HEK293T (cell line): ENCODE measurements around the gene PLBD2.

Source experiments
- CTCF ChIA-PET: fragments of 350-600 bp; formaldehyde crosslinking; extraction: SDS; loops from one replicate; lab custom pipeline; 2021; ENCODE audit warnings: antibody characterized with exemption, inconsistent platforms; lab: Yijun Ruan, JAX
- POLR2A ChIA-PET: fragments of 350-600 bp; formaldehyde crosslinking; extraction: SDS; loops from one replicate; lab custom pipeline; 2020; ENCODE audit warnings: antibody characterized with exemption, inconsistent platforms; lab: Yijun Ruan, JAX
- DNase-seq: peaks from one replicate; pipeline ENCODE4 v3.0.0; 2012; ENCODE audit warnings: mixed read lengths; ENCODE audit errors: extremely low spot score
- ARNT ChIP-seq: fragments of 450-650 bp; IDR thresholded peaks from 2 replicates; pipeline ENCODE4 v1.6.1; 2017; ENCODE audit warnings: mild to moderate bottlenecking
- BHLHE40 ChIP-seq: fragments of 450-650 bp; IDR thresholded peaks from 2 replicates; pipeline ENCODE4 v1.6.1; 2016; ENCODE audit warnings: mild to moderate bottlenecking, moderate library complexity, borderline replicate concordance
- CTBP1 ChIP-seq: fragments of 450-650 bp; IDR thresholded peaks from 2 replicates; pipeline ENCODE4 v1.6.1; 2016; ENCODE audit warnings: borderline replicate concordance
- ELF4 ChIP-seq: fragments of 450-650 bp; IDR thresholded peaks from 2 replicates; pipeline ENCODE4 v1.6.1; 2017; ENCODE audit warnings: antibody characterized with exemption
- FOXA1 ChIP-seq: fragments of 450-650 bp; IDR thresholded peaks from 2 replicates; pipeline ENCODE4 v1.6.1; 2016; ENCODE audit warnings: mild to moderate bottlenecking
- FOXK2 ChIP-seq: fragments of 450-650 bp; IDR thresholded peaks from 2 replicates; pipeline ENCODE4 v1.6.1; 2016; ENCODE audit warnings: mild to moderate bottlenecking
- FOXM1 ChIP-seq: fragments of 450-650 bp; IDR thresholded peaks from 2 replicates; pipeline ENCODE4 v1.6.1; 2017; ENCODE audit warnings: mild to moderate bottlenecking, borderline replicate concordance
- HDGF ChIP-seq: fragments of 450-650 bp; IDR thresholded peaks from 2 replicates; pipeline ENCODE4 v1.6.1; 2017; ENCODE audit warnings: antibody characterized with exemption, borderline replicate concordance
- L3MBTL2 ChIP-seq: fragments of 450-650 bp; conservative IDR thresholded peaks from 2 replicates; pipeline ENCODE4 v1.6.1; 2016; ENCODE audit warnings: mild to moderate bottlenecking
- LEF1 ChIP-seq: fragments of 450-650 bp; IDR thresholded peaks from 2 replicates; pipeline ENCODE4 v1.6.1; 2017; ENCODE audit warnings: mild to moderate bottlenecking, borderline replicate concordance
- NFRKB ChIP-seq: fragments of 450-650 bp; IDR thresholded peaks from 2 replicates; pipeline ENCODE4 v1.6.1; 2016; ENCODE audit warnings: mild to moderate bottlenecking, moderate library complexity
- PKNOX1 ChIP-seq: fragments of 450-650 bp; IDR thresholded peaks from 2 replicates; pipeline ENCODE4 v1.6.1; 2016
- SP1 ChIP-seq: fragments of 450-650 bp; IDR thresholded peaks from 2 replicates; pipeline ENCODE4 v1.6.1; 2017
- SUZ12 ChIP-seq: fragments of 450-650 bp; IDR thresholded peaks from 2 replicates; pipeline ENCODE4 v1.6.1; 2016; ENCODE audit warnings: mild to moderate bottlenecking
- TARDBP ChIP-seq: fragments of 450-650 bp; IDR thresholded peaks from 2 replicates; pipeline ENCODE4 v1.6.1; 2016
- ZNF384 ChIP-seq: fragments of 450-650 bp; IDR thresholded peaks from 2 replicates; pipeline ENCODE4 v1.6.1; 2016

The PLBD2 gene

GRCh38 chr12:113384778-113385177, 26.4 kb downstream of the PLBD2 start:
- CTCF ChIA-PET: no interaction called here
- TF ChIP-seq ZNF384 (no peak), NFRKB (no peak), ARNT (no peak), FOXA1 (no peak)
- DNase-seq: no peak
- POLR2A ChIA-PET: no interaction called here

DNA sequence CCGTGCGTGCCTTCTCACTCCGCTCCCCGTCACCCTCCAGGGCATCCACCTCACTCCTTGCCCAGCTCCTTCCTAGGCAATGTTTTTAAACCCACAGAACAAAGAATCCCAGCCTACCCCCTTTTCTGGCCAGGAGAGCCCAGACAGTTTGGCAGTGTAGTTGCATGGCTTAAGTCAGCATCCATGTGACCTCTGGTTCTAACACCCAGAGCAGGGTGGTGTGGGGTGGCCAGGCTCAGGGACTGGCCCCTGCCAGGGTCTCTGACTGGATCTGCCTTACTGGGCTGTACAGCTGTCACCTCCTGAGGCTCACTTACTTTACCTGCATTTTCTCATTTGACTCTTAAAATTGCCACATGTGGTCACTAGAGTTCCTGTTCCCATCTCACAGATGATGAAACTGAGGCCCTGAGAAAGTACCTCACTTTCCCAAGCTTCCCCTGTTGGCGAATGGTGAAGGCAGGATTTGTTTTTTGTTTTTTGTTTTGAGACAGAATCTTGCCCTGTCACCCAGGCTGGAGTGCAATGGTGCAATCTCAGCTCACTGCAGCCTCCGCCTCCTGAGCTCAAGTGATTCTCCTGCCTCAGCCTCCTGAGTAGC, 27.0 kb downstream of the PLBD2 start:
- TF ChIP-seq L3MBTL2 (no peak), SP1 (no peak), NFRKB (no peak), TARDBP (no peak), ZNF384 (no peak), FOXA1 (no peak), FOXM1 (no peak), FOXK2 (no peak), BHLHE40 (no peak), PKNOX1 (no peak), CTBP1 (no peak), HDGF (no peak), ELF4 (no peak), LEF1 (no peak)
- CTCF ChIA-PET: no interaction called here
- DNase-seq: no peak
- POLR2A ChIA-PET: no interaction called here

DNA sequence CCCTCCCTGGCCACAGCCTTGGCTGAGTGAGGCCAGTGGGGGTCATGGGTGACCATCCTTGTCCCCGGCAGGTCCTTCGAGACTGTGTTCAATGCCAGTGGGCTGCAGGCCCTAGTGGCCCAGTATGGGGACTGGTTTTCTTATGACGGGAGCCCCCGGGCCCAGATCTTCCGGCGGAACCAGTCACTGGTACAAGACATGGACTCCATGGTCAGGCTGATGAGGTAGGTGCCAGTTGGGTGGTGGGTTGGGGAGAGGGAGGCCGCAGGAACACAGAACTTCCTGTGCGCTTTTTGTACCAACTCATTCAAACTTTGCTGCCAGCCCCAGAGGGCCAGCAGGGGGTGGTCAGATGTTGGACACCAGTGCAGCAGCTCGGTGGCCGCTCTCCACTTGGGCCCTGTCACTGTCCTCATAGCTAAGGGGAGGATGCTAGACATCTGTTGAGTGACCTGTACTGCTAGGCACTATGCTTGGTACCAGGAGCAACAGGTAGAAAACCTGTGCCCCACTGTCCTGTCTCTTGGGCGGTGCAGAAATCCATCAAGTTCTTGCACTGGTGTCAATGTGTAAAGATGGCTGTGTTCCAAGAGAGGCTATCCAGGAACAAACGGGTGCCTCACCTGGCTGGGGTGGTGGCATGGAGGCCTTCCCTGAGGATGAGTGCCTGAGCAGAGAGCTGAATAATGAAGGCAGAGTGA, 28.6 kb downstream of the PLBD2 start:
- TF ChIP-seq FOXK2: no peak
- TF ChIP-seq NFRKB: no peak
- no peak for TF ChIP-seq ELF4
- TF ChIP-seq FOXA1: no peak
- no peak for TF ChIP-seq LEF1
- no peak for TF ChIP-seq ARNT
- TF ChIP-seq PKNOX1: no peak
- no peak for TF ChIP-seq L3MBTL2
- TF ChIP-seq ZNF384: no peak
- TF ChIP-seq FOXM1: no peak
- no peak for TF ChIP-seq SP1
- no peak for TF ChIP-seq SUZ12
- no peak for TF ChIP-seq BHLHE40
- no peak for TF ChIP-seq CTBP1
- no peak for TF ChIP-seq TARDBP
- no peak for TF ChIP-seq HDGF
- CTCF ChIA-PET: no interaction called here
- POLR2A ChIA-PET: no interaction called here
- no peak for DNase-seq

GRCh38 chr12:113387631-113388030, 29.2 kb downstream of the PLBD2 start:
- TF ChIP-seq PKNOX1 (no peak), FOXA1 (no peak), BHLHE40 (no peak), L3MBTL2 (no peak), ZNF384 (no peak), FOXK2 (no peak)
- POLR2A ChIA-PET: no interaction called here
- CTCF ChIA-PET: no interaction called here
- DNase-seq: no peak

DNA sequence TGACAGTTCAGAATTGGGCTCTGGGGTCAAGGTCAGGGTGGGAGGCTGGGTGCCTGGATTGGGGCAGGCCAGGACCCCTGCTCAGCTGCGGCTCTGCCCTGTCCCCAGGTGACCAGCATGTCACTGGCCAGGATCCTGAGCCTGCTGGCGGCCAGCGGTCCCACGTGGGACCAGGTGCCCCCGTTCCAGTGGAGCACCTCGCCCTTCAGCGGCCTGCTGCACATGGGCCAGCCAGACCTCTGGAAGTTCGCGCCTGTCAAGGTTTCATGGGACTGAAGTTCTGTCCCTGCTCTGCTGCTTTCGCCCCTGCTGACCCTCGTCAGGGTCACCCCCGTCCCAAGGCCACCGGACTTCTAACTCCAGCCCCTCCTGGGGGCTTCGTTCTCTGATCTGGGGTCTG, 30.0 kb downstream of the PLBD2 start:
- POLR2A ChIA-PET: no interaction called here
- CTCF ChIA-PET: no interaction called here
- DNase-seq: no peak
- TF ChIP-seq HDGF: no peak
- no peak for TF ChIP-seq FOXM1
- TF ChIP-seq FOXA1: no peak
- no peak for TF ChIP-seq ZNF384
- TF ChIP-seq SP1: no peak

GRCh38 chr12:113390064-113391043, 32.0 kb downstream of the PLBD2 start:
- TF ChIP-seq FOXM1 (no peak), ELF4 (no peak), LEF1 (no peak), SUZ12 (no peak), TARDBP (no peak), ARNT (no peak), ZNF384 (no peak), CTBP1 (no peak), HDGF (no peak), FOXA1 (no peak), FOXK2 (no peak), NFRKB (no peak), PKNOX1 (no peak), SP1 (no peak)
- DNase-seq: no peak
- ChIA-PET POLR2A (no interaction called here), CTCF (no interaction called here)
